Upper lobe of left lung (tissue), 4 donors: ENCODE results near the gene PSAPL1.

ENCODE experiments used
- POLR2A ChIP-seq, 4 donors: fragments of 450-650 bp; IDR thresholded peaks; one replicate each; pipeline ENCODE4 v1.5.1; 2016 to 2017; ENCODE audit warnings: antibody characterized with exemption in 4 of 4, mild to moderate bottlenecking in 2 of 4
- POLR2AphosphoS5 ChIP-seq, 2 donors: sonication (generic); formaldehyde crosslinking; IDR thresholded peaks; one replicate each; pipeline ENCODE4 v1.5.1; 2017; ENCODE audit warnings: antibody characterized with exemption in 2 of 2
- TF ChIP-seq, protein P1 (sequence below), 6 experiments: fragments of 450-650 bp in 4 of 6; fragments of 200-600 bp in 2 of 6; sonication (generic) in 2 of 6; IDR thresholded peaks; one replicate each; pipeline ENCODE4 v1.5.1; 2016 to 2019; ENCODE audit warnings: antibody characterized with exemption in 6 of 6

DNA sequence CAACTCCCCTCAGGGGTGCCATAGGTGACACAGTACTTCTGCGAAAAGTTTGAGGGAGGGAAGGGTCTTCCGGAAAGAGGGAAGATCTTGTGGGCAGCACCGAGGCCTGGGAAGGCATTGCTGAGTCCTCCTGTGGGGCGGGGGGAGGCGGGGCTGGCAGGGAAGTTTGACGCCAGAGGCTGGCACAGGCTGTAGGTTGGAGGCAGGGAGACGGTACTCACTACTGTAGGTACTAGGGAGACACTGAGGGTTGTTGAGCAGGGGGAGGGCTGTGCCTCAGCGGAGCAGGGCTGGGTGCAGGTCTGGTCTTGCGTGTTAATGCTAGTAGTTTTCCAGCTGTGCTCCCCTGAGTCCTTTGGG lies 23.3 kb upstream of the PSAPL1 start:
- TF ChIP-seq, protein P1, sequence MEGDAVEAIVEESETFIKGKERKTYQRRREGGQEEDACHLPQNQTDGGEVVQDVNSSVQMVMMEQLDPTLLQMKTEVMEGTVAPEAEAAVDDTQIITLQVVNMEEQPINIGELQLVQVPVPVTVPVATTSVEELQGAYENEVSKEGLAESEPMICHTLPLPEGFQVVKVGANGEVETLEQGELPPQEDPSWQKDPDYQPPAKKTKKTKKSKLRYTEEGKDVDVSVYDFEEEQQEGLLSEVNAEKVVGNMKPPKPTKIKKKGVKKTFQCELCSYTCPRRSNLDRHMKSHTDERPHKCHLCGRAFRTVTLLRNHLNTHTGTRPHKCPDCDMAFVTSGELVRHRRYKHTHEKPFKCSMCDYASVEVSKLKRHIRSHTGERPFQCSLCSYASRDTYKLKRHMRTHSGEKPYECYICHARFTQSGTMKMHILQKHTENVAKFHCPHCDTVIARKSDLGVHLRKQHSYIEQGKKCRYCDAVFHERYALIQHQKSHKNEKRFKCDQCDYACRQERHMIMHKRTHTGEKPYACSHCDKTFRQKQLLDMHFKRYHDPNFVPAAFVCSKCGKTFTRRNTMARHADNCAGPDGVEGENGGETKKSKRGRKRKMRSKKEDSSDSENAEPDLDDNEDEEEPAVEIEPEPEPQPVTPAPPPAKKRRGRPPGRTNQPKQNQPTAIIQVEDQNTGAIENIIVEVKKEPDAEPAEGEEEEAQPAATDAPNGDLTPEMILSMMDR (IDR thresholded peaks at IDR 0.05), result no peak
- no peak for TF ChIP-seq POLR2A (IDR thresholded peaks at IDR 0.05)
- TF ChIP-seq POLR2AphosphoS5 (IDR thresholded peaks at IDR 0.05), result no peak
